A549 (cell line): ENCODE measurements around the gene SEC22C. TPM values are rescaled to one million over a fixed set of nuclear protein-coding genes. Genes with fewer than 3 reads are reported as not detected.

ENCODE experiments used
- ATAC-seq, 2 experiments: fragments of 200-7000 bp in 1 of 2; fragments of >200 bp in 1 of 2; cut with Nextera tagmentation in 1 of 2; cut with Tn5 transposase in 1 of 2; 3 replicates each; pipeline versions ENCODE4 v1.8.0 to v1.9.1; 2018 to 2020; ENCODE audit warnings: mild to moderate bottlenecking in 1 of 2, moderate library complexity in 1 of 2
- CTCF ChIA-PET: fragments of 300-600 bp; sonication (Branson Sonifier 250); formaldehyde crosslinking; extraction: SDS; loops from one replicate; lab custom pipeline; 2021; ENCODE audit warnings: antibody characterized with exemption, inconsistent platforms; lab: Yijun Ruan, JAX
- POLR2A ChIA-PET: fragments of 350-600 bp; formaldehyde crosslinking; extraction: SDS; loops from one replicate; lab custom pipeline; 2021; ENCODE audit warnings: antibody characterized with exemption, inconsistent platforms; lab: Yijun Ruan, JAX
- DNase-seq, 2 experiments: peaks; one replicate each; pipeline versions ENCODE4 v3.0.0 to v3.0.0-alpha.2; 2011 to 2016; ENCODE audit warnings: low read depth in 1 of 2, low spot score in 1 of 2
- FAIRE-seq: peaks from 2 replicates; lab custom pipeline; 2011; peaks lifted over from hg19 to GRCh38; lab: Jason Lieb, UNC
- H3K27ac ChIP-seq, 2 experiments: fragments of >200 bp; sonication (Bioruptor Twin); formaldehyde crosslinking; 3 replicates each; pipeline ENCODE4 v1.5.1; 2016 to 2017
- H3K4me1 ChIP-seq: fragments of >200 bp; sonication (Bioruptor Twin); formaldehyde crosslinking; 3 replicates; pipeline ENCODE4 v1.6.1; 2016
- H3K4me2 ChIP-seq: fragments of >200 bp; sonication (Bioruptor Twin); formaldehyde crosslinking; 3 replicates; pipeline ENCODE4 v1.6.1; 2016
- H3K4me3 ChIP-seq: fragments of >200 bp; sonication (Bioruptor Twin); formaldehyde crosslinking; 3 replicates; pipeline ENCODE4 v1.5.1; 2016
- H3K9me3 ChIP-seq: fragments of >200 bp; sonication (Bioruptor Twin); formaldehyde crosslinking; 3 replicates; pipeline ENCODE4 v1.6.1; 2016
- CEBPB ChIP-seq, 2 experiments: fragments of >200 bp in 1 of 2; sonication (Bioruptor Twin) in 1 of 2; formaldehyde crosslinking in 1 of 2; IDR thresholded peaks; 2 replicates each; pipeline ENCODE4 v1.6.1; 2012 to 2016
- CHD2 ChIP-seq: fragments of 150-350 bp; IDR thresholded peaks from 2 replicates; pipeline ENCODE4 v1.6.1; 2014; ENCODE audit warnings: low read length; ENCODE audit not compliant: partially characterized antibody
- ESRRA ChIP-seq: fragments of 150-350 bp; IDR thresholded peaks from 2 replicates; pipeline ENCODE4 v1.6.1; 2014; ENCODE audit warnings: mild to moderate bottlenecking, low read length, borderline replicate concordance
- FOSB ChIP-seq: fragments of 250-450 bp; sonication (Bioruptor Pico); IDR thresholded peaks from 2 replicates; pipeline ENCODE4 v1.5.0; 2020; ENCODE audit warnings: mild to moderate bottlenecking, moderate library complexity
- FOXS1 ChIP-seq: fragments of 250-450 bp; sonication (Bioruptor Pico); IDR thresholded peaks from 2 replicates; pipeline ENCODE4 v1.5.0; 2020; ENCODE audit warnings: mild to moderate bottlenecking, moderate library complexity
- JUNB ChIP-seq: fragments of >200 bp; sonication (Bioruptor Twin); formaldehyde crosslinking; IDR thresholded peaks from 2 replicates; pipeline ENCODE4 v1.6.1; 2016
- KDM5A ChIP-seq: fragments of 200-600 bp; sonication (generic); IDR thresholded peaks from 2 replicates; pipeline ENCODE4 v1.6.1; 2016; ENCODE audit warnings: antibody characterized with exemption, mild to moderate bottlenecking
- MAFK ChIP-seq: fragments of 450-650 bp; IDR thresholded peaks from 2 replicates; pipeline ENCODE4 v1.6.1; 2014; ENCODE audit not compliant: partially characterized antibody
- MYC ChIP-seq: IDR thresholded peaks from 2 replicates; pipeline ENCODE4 v1.6.1; 2012; ENCODE audit warnings: mild to moderate bottlenecking, inconsistent platforms, low read length, improper control_type of control experiment, borderline replicate concordance
- POLR2AphosphoS2 ChIP-seq: conservative IDR thresholded peaks from 2 replicates; pipeline ENCODE4 v1.6.1; 2012; ENCODE audit warnings: low read length, improper control_type of control experiment, inconsistent platforms
- RARB ChIP-seq: fragments of 250-450 bp; sonication (Bioruptor Pico); IDR thresholded peaks from 2 replicates; pipeline ENCODE4 v1.8.0; 2021; ENCODE audit warnings: mild to moderate bottlenecking, moderate library complexity
- SMC3 ChIP-seq: fragments of >200 bp; sonication (Bioruptor Twin); formaldehyde crosslinking; IDR thresholded peaks from 3 replicates; pipeline ENCODE4 v1.6.1; 2018; ENCODE audit warnings: inconsistent platforms
- ZFP36 ChIP-seq: fragments of 450-650 bp; IDR thresholded peaks from 2 replicates; pipeline ENCODE4 v1.6.1; 2014; ENCODE audit warnings: borderline replicate concordance; ENCODE audit not compliant: partially characterized antibody
- ZNF302 ChIP-seq: fragments of 250-450 bp; sonication (Bioruptor Pico); IDR thresholded peaks from 2 replicates; pipeline ENCODE4 v1.9.0; 2021; ENCODE audit warnings: inconsistent platforms, mild to moderate bottlenecking, moderate library complexity
- WGBS: methylation state at CpG from one replicate; pipeline ENCODE4 v1.1.6; 2017; ENCODE audit errors: missing lambda C conversion rate; 5-methylcytosine and 5-hydroxymethylcytosine counted together
- polyA plus RNA-seq, 4 experiments: library from polyadenylated mRNA; depleted of rRNA in 3 of 4; stranded (reverse); fragments of >200 nt; fragmentation: RNase III in 1 of 4; extraction: RNeasy Plus Mini Kit Qiagen cat#74134 plus additional on column Dnase treatment in 1 of 4; gene quantifications; 2 replicates in 3 of 4; 3 replicates in 1 of 4; pipeline ENCODE4 v1.2.3, GENCODE V29; 2011 to 2017
- TF ChIP-seq, protein P1 (sequence below): fragments of >200 bp; sonication (Bioruptor Twin); formaldehyde crosslinking; IDR thresholded peaks from 3 replicates; pipeline ENCODE4 v1.5.1; 2016
- TF ChIP-seq, protein P2 (sequence below): IDR thresholded peaks from 2 replicates; pipeline ENCODE4 v1.6.1; 2012
- TF ChIP-seq, protein P3 (sequence below): fragments of >200 bp; sonication (Bioruptor Twin); formaldehyde crosslinking; IDR thresholded peaks from 3 replicates; pipeline ENCODE4 v1.6.1; 2016
- TF ChIP-seq, protein P4 (sequence below): fragments of >200 bp; sonication (Bioruptor Twin); formaldehyde crosslinking; IDR thresholded peaks from 2 replicates; pipeline ENCODE4 v1.6.1; 2016
- TF ChIP-seq, protein P5 (sequence below): fragments of 200-600 bp; sonication (generic); IDR thresholded peaks from 2 replicates; pipeline ENCODE4 v1.6.1; 2016; ENCODE audit warnings: antibody characterized with exemption, mild to moderate bottlenecking, moderate library complexity

Gene SEC22C
- polyA plus RNA-seq, 2 of the 4 experiments (the other 2 are of a cell fraction): 31.0 to 36.2 TPM

DNA sequence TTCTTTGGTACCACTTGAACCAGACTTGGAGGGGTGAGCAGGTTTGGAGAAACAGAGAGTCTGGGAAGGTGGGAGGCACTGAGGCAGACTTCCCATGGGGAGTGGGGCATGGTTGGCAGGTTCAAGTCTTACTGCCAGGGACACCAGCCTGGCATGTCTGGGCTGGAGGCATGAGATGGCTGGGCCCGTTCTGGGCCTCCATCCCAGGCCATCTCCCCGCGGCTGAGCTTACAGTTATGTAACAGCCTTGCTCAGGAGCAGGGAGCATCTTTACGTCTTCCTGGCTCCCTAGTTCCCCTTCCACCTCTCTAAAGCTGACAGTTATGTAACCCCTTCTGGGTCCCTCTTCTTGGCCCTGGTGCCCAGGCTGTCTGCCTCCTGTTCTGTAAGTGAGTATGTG is 66.9 kb downstream of the SEC22C start (continued):
- TF ChIP-seq, protein P1, sequence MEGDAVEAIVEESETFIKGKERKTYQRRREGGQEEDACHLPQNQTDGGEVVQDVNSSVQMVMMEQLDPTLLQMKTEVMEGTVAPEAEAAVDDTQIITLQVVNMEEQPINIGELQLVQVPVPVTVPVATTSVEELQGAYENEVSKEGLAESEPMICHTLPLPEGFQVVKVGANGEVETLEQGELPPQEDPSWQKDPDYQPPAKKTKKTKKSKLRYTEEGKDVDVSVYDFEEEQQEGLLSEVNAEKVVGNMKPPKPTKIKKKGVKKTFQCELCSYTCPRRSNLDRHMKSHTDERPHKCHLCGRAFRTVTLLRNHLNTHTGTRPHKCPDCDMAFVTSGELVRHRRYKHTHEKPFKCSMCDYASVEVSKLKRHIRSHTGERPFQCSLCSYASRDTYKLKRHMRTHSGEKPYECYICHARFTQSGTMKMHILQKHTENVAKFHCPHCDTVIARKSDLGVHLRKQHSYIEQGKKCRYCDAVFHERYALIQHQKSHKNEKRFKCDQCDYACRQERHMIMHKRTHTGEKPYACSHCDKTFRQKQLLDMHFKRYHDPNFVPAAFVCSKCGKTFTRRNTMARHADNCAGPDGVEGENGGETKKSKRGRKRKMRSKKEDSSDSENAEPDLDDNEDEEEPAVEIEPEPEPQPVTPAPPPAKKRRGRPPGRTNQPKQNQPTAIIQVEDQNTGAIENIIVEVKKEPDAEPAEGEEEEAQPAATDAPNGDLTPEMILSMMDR: no peak
- no peak for TF ChIP-seq ZFP36
- TF ChIP-seq FOSB (CRISPR knock-in tag): no peak
- TF ChIP-seq, protein P2, sequence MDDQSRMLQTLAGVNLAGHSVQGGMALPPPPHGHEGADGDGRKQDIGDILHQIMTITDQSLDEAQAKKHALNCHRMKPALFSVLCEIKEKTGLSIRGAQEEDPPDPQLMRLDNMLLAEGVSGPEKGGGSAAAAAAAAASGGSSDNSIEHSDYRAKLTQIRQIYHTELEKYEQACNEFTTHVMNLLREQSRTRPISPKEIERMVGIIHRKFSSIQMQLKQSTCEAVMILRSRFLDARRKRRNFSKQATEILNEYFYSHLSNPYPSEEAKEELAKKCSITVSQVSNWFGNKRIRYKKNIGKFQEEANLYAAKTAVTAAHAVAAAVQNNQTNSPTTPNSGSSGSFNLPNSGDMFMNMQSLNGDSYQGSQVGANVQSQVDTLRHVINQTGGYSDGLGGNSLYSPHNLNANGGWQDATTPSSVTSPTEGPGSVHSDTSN: no peak
- TF ChIP-seq CEBPB (IDR thresholded peaks at IDR 0.05): no peak

DNA sequence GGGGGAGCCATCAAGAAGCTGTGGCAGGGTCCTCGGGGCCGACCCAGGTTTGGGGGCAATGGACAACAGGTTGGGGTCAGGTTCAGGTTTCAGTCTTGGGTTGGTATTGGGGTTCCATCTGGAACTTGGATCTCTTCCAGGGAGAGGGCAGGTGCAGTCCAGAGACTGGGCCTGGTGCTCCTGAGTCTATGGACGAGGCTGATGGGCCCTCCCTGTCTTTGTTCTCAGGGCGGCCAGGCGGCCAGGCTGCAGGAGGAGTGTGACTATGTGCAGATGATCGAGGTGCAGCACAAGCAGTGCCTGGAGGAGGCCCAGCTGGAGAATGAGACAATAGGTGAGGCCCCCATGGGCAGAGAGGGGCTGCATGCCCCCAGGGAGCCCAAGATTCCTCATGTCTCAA is 68.2 kb downstream of the SEC22C start:
- DNase-seq (no peak), ATAC-seq (no peak), FAIRE-seq (no peak)
- Histone ChIP-seq H3K9me3 (no peaks in the 10 kb centered on the region), H3K4me1 (no peaks in the 10 kb centered on the region), H3K4me3 (no peak overlapping the region), H3K4me2 (no peak overlapping the region), H3K27ac (no peak overlapping the region)
- CTCF ChIA-PET: interaction anchor here (1.5 to 1.7 kb wide), 2 partner anchors 33 to 266 kb away, joined by 3 to 4 read pairs; no protein-coding TSS in a partner anchor
- 78% methylated on average over 6 of the region's 6 CpGs for WGBS
- POLR2A ChIA-PET: no interaction called here
- TF ChIP-seq, protein P3, sequence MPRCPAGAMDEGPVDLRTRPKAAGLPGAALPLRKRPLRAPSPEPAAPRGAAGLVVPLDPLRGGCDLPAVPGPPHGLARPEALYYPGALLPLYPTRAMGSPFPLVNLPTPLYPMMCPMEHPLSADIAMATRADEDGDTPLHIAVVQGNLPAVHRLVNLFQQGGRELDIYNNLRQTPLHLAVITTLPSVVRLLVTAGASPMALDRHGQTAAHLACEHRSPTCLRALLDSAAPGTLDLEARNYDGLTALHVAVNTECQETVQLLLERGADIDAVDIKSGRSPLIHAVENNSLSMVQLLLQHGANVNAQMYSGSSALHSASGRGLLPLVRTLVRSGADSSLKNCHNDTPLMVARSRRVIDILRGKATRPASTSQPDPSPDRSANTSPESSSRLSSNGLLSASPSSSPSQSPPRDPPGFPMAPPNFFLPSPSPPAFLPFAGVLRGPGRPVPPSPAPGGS: no peak
- no peak for TF ChIP-seq KDM5A
- TF ChIP-seq, all 56 proteins: peak for 0

DNA sequence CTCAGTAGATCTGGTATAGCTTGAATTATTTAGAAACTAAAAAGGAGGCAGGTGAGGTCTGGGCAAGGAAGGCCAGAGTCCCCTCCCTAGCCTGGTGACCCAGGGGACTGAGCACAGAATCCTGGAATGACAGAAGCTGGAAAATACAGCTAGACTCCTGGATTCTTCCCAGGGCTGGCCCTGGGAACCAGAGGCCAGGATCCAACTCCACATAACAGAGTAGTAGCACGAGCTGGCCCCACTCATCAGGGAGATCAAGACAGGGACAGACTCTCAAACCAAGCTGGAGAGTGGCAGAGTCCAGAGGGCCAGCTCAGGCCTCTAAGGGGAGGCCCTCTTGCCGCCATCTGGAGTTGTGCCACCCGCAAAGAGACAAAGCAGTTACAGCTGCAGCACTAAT is 68.6 kb downstream of the SEC22C start:
- CTCF ChIA-PET: interaction anchor here (1.5 to 1.7 kb wide), 2 partner anchors 34 to 266 kb away, joined by 3 to 4 read pairs; no protein-coding TSS in a partner anchor
- H3K4me3 ChIP-seq: no peak overlapping the region
- no peak for FAIRE-seq
- H3K27ac ChIP-seq: no peak overlapping the region
- 68% methylated on average over 3 of the region's 3 CpGs for WGBS
- no peak overlapping the region for H3K4me2 ChIP-seq
- DNase-seq: no peak
- no peaks in the 10 kb centered on the region for H3K9me3 ChIP-seq
- ATAC-seq: no peak
- H3K4me1 ChIP-seq: no peaks in the 10 kb centered on the region
- POLR2A ChIA-PET: no interaction called here
- TF ChIP-seq, protein P4, sequence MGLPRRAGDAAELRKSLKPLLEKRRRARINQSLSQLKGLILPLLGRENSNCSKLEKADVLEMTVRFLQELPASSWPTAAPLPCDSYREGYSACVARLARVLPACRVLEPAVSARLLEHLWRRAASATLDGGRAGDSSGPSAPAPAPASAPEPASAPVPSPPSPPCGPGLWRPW: no peak
- TF ChIP-seq MYC (no peak), ZNF302 (CRISPR knock-in tag) (no peak), MAFK (no peak), ESRRA (no peak), SMC3 (no peak), CHD2 (no peak), POLR2AphosphoS2 (no peak), FOXS1 (CRISPR knock-in tag) (no peak), RARB (CRISPR knock-in tag) (no peak), JUNB (no peak), ZFP36 (no peak)
- TF ChIP-seq, protein P2: no peak
- TF ChIP-seq, protein P5, sequence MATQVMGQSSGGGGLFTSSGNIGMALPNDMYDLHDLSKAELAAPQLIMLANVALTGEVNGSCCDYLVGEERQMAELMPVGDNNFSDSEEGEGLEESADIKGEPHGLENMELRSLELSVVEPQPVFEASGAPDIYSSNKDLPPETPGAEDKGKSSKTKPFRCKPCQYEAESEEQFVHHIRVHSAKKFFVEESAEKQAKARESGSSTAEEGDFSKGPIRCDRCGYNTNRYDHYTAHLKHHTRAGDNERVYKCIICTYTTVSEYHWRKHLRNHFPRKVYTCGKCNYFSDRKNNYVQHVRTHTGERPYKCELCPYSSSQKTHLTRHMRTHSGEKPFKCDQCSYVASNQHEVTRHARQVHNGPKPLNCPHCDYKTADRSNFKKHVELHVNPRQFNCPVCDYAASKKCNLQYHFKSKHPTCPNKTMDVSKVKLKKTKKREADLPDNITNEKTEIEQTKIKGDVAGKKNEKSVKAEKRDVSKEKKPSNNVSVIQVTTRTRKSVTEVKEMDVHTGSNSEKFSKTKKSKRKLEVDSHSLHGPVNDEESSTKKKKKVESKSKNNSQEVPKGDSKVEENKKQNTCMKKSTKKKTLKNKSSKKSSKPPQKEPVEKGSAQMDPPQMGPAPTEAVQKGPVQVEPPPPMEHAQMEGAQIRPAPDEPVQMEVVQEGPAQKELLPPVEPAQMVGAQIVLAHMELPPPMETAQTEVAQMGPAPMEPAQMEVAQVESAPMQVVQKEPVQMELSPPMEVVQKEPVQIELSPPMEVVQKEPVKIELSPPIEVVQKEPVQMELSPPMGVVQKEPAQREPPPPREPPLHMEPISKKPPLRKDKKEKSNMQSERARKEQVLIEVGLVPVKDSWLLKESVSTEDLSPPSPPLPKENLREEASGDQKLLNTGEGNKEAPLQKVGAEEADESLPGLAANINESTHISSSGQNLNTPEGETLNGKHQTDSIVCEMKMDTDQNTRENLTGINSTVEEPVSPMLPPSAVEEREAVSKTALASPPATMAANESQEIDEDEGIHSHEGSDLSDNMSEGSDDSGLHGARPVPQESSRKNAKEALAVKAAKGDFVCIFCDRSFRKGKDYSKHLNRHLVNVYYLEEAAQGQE: no peak
- TF ChIP-seq, all 56 proteins: peak for 0
